GM21423 (cell line): Measurements from ENCODE around the gene TAF4B.
"Not testable (repeated sequence)": the region's sequence is repeated elsewhere in the genome, so short reads cannot be mapped to it uniquely, and the experiment has no call there.

Experiments
- ATAC-seq: cut with Tn5 transposase; IDR thresholded peaks from one replicate; pipeline ENCODE4 v1.9.1; 2021; ENCODE audit warnings: mild to moderate bottlenecking, moderate library complexity; ENCODE audit not compliant: unreplicated experiment

Gene TAF4B

GRCh38 chr18:26226229-26227050, at the start of gene TAF4B:
TSS of gene TAF4B (plus strand) at chr18:26226445. CDS start at chr18:26226934, 489 bp downstream.
- peak; percentile 93 for ATAC-seq

GRCh38 chr18:26181343-26181826, 44.9 kb upstream of the TAF4B start:
- ATAC-seq = no peak

DNA sequence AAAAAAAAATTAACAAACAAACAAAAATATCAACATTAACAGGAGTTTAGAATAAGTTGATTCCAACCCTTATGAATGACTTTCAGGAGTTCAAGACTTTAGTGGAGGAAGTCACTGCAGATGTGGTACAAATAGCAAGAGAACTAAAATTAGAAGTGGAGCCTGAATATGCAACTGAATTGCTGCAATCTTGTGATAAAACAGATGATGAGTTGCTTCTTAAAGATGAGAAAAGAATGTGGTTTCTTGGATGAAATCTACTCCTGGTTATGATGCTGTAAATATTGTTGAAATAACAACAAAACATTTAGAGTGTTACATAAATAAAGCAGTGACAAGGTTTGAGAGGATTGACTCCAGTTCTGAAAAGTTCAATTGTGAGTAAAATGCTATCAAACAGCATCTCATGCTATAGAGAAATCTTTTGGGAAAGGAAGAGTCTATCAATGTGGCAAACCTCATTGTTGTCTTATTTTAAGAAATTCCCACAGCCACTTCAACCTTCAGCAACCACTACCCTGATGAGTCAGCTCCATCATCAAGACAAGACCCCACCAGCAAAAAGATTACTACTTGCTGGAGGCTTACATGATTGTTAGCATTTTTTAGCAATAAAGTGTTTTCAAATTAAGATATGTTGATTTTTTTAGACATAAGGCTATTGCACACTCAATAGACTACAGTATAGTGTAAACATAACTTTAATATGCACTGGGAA, 42.7 kb upstream of the TAF4B start:
- no peak for ATAC-seq

GRCh38 chr18:26185267-26185666, 41.0 kb upstream of the TAF4B start:
- no peak for ATAC-seq

DNA sequence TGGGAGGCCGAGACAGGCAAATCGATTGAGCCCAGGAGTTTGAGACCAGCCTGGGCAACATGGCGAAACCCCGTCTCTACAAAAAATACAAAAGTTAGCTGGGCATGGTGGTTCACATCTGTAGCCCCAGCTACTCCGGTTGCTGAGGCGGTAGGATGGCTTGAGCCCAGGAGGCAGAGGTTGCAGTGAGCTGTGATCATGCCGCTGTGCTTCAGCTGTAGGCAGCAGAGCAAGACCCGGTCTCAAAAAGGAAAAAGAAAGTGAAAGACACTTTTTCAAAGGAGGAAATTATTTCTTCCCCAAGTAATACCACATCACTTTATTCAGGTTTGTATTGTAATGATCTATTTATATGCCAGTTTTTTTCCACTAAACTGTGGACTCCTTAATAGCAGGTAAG, 35.7 kb upstream of the TAF4B start:
- ATAC-seq = peak; percentile 87

DNA sequence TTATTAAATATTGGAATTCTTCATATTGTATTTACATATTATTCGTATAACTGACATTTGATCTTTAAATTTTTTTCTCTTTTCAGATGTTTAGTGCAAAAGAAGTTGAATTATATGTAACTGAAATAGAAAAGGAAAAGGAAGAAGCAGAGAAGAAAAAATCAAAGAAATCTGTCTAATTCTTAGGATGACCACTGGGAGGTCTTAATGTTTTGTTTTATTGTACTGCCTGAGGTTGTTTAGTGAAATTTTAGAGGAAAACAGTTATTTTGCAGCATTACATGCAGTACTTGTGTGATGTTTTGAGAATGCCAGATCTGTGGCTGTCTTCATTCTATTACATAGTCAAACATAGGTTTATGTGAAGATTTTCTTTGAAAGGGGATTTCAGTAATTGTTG, 34.0 kb upstream of the TAF4B start:
- no peak for ATAC-seq

- ATAC-seq = no peak
Measured at GRCh38 chr18:26196605-26197004, 29.6 kb upstream of the TAF4B start.

DNA sequence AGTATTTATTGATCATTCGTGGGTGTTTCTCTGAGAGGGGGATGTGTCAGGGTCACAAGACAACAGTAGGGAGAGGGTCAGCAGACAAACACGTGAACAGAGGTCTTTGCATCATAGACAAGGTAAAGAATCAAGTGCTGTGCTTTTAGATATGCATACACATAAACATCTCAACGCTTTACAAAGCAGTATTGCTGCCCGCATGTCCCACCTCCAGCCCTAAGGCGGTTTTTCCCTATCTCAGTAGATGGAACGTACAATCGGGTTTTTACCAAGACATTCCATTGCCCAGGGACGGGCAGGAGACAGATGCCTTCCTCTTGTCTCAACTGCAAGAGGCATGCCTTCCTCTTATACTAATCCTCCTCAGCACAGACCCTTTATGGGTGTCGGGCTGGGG, 24.2 kb upstream of the TAF4B start:
- not testable (repeated sequence) for ATAC-seq

- no peak for ATAC-seq
Measured at GRCh38 chr18:26205318-26205717, 20.9 kb upstream of the TAF4B start.

- ATAC-seq = no peak
Measured at GRCh38 chr18:26206488-26206887, 19.8 kb upstream of the TAF4B start.

DNA sequence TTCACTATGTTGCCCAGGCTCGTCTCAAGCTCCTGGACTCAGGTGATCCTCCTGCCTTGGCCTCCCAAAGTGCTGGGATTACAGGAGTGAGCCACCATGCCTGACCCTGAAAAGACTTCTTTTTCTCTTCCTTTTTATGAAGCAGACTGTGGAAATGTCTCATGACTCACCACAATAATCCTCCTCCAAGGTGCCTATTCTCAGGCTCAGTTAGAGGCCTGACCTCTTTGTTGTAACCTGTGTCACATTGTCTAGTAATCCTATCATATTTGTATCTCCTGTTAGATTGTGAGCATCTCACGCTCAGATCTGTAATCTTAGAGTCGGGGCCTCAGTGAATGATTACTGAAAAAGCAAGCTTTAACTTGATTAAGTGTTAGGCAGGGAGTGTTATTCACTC, 18.3 kb upstream of the TAF4B start:
- ATAC-seq = no peak

DNA sequence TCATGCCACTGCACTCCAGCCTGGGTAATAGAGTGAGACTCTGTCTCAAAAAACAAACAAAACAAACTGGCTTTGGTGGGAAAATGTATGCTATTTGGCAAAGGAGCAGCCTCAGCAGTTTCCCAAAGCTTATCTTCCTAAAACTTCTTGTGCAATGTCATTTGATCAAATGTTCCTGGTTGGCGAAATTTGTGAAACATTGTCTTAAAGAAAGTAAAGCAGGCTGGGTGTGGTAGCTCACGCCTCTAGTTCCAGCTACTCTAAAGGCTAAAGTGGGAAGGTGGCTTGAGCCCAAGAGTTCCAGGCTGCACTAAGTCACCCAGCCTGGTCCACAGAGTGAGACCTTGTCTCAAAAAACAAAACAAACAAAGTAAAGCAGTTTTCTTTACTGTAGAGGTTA, 17.3 kb upstream of the TAF4B start:
- ATAC-seq = no peak

GRCh38 chr18:26210147-26210546, 16.1 kb upstream of the TAF4B start:
- ATAC-seq = no peak

GRCh38 chr18:26215247-26215970, 10.8 kb upstream of the TAF4B start:
- ATAC-seq = peak; percentile 98

DNA sequence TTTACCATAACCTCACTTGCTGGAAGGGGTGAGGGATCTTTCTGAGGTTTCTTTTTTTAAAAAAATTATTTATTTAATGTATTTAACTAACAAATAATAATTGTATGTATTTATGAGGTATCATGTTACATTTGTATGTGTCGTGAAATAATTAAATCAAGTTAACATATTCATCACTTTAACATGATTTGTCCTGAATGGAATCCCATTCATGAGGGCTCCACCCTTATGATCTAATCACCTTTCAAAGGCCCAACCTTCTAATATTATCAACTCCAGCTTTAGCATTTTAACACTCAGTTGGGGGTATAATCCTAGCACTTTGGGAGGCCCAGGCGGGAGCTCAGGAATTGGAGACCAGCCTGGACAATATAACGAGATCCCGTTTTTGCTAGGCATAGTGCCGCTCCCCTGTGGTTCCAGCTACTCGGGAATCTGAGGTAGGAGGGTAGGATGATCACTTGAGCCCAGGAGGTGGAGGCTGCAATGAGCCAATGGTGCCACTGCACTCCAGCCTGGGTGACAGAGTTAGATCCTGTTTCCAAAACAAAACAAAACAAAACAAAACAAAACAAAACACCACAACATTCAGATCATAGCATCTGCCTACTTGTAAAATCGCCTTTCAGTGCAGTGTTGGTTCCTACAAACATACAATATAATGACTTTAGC, 1.1 kb upstream of the TAF4B start:
- ATAC-seq = no peak

GRCh38 chr18:26225915-26226228, 373 bp upstream of the TAF4B start:
- ATAC-seq = no peak

DNA sequence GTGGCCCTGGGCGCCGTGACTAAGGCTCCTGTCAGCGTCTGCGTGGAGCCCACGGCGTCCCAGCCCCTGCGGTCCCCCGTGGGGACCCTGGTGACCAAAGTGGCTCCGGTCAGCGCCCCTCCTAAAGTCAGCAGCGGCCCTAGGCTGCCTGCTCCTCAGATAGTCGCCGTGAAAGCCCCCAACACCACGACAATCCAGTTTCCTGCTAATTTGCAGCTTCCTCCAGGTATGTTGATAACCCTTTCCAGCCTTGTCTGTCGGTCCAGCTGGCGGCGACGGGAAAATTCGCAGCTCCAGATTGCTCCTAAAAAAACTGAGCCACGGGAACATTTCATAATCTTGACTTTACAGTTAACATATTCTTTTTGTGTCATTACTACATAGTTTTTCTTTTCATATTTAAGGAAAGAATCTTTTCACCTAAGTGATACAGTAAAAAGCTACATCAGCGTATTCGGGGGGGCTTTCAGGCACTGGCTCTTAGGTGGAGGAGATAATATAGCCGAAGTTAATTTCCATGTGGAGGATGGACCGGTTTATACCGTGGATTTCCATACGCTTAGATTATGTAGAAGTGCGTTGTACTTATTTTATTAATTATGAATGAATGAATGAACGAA, 916 bp downstream of the TAF4B start:
- ATAC-seq = no peak

DNA sequence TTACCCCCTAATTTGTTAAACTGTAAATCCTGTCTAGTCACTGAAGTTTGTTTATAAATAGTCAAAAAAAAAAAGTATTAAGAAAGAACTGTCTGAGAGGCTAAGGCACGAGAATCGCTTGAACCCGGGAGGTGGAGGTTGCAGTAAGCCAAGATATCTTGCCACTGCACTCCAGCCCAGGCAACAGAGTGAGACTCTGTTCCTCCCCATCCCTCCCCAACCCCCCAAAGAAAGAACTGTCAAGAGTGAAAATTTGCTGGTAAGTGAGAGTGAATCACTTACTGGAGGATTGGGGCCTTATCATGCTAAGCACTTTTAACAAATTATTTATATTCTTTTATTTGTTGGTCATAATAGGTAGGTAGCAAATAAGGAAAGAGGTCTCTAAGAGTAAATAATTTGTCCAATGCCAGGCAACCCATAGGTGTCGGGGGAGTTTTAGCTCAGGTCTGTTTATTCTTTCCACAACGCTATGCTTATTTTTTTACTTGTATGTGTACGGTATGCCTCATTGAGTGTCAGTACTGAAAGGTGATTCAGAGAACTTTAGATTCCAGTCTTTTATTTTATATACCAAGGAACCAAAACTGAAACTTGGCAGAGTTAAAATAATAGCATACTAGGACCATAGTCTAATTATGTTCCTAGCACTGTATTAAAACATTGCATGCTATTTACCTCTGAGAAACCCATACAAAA, 2.5 kb downstream of the TAF4B start:
- ATAC-seq = no peak

DNA sequence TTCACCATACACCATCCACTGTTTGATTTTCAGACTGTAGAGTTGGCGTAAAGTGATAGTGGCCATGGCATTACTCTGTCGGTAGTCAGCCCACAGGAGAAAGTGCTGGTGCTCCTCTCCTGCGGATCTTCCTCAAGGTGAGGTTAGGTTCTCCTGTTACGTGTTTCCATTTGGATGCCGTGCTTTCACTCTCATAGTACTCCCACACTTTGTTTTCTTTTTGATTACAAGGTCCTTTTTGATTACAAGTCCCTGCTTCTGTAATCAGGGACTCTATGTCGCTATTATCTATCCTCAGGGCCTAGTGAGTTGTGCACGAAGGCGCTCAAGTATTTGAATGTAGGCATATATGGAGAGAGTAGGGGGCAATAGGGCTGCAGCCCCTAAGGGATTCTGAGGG, 4.3 kb downstream of the TAF4B start:
- ATAC-seq = no peak

DNA sequence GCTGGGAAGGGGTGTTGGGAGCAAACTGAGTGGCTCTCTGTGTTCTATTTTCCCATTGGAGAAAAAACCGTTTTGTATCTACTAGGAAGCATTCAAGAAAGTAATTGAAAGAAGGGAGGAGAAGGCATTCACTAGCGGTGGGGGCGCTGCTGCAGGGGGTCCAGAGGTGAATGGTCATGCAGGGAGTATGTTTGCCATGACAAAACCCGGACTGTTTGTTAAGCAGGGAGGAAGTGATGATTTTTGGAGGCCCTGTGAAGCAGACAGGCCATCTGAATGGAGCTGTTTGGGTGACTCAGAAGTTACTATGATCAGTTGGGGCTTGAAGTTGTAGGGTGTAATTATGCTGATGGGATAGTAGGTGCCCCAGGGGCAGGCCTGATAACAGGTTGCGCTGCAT, 7.0 kb downstream of the TAF4B start:
- ATAC-seq = no peak
